Measurements from ENCODE around the gene RGS7.
"Not testable (repeated sequence)": the region's sequence is repeated elsewhere in the genome, so short reads cannot be mapped to it uniquely, and the experiment has no call there.

RGS7 gene

DNA sequence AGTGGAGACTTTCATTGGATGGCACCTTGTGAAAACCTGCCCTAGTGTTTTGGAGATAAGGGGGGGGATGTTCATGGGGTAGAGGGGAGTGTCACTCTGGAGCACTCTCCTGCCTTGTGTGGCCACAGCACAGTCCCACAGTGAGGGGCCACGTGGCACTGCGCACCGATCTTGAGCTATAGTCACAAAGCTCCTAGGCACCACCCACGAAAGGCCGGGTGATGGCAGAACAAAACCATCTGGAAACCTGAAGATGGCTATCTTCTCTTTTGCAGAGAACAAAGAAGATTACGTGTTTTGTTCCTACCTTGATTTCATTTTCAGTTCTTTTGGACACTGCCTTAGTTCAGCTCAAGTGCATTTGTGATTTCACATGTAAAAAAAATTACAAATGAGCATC, 220.6 kb downstream of the RGS7 start:
- no peak for DNase-seq (ENCODE audit: low spot score)

DNA sequence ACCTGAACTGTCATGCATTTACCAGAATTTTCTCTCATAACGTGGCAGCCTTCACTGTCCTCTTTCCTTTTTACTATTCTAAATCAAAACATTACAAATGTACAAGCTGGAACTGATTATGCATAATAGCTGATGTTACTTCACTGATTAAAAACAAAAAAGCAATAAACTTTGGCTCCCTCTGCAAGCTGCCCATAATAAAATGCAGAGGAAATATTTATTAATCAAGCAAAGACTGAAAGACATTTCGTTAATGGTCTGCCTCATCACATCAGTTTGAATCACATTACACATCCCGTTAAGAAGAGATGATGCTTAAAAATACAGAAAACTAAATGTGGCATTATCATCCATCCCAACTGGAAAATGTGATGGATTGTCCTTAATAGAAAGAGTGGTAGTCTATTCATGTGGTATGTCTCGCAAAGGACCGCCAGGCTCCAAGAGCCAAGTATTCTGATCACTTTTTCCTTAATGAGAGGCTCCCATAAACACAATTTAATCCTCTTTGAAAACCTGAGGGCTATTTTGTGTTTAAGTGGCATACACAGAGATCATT, 225.3 kb downstream of the RGS7 start:
- no peak for DNase-seq (ENCODE audit: low spot score)

DNA sequence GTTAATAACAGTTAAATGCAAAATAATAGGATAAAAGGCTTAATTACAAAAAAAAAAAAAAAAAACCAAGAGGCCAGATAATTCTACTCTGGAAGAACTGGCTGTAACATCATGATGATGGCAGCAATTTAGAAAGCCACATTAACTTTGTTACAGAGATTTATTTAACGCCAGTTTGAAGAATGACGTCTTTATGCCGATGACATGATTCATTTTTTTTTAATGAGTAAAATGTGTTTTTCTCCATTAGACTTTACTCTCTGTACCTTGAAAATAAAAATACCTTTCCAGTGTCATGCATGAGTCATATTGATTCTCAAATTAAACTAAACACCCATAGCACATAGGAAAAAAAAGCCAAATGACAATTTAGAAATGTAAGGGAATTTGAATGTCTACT, 226.1 kb downstream of the RGS7 start:
- no peak for DNase-seq (ENCODE audit: low spot score)

DNA sequence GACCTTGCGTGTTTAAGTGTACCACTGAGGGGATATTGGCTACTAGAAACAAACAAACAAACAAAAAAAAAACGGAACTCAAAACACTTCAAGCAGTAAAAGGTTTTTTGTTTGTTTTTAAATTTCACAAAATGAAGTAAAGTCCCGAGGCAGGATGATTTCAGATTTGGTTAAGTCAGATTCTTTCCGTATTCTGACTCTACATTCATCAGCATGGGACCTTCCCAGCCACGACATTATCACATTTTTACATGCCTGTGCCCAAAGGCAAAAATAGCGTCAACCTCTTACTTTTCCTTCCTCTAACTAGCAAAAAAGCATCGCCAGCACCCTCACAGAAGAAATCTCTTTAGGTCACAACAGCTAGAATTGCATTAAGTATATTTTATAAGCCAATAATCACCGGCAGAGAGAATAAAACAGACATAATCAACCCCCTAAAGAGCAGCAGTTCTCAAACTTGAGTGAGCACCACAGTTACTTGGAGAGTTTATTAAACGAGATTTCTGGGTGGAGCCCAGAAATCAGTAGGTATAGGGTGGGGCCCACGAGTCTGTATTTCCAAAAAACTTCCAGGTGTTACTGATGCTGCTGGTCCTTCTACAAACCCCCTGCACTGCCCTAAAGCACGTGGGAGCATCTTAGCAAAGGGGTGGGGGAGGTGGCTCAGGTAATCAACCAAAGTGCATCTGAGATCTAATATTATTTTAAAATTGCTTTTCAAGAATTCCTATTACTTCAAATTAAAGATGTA, 227.6 kb downstream of the RGS7 start:
- no peak for DNase-seq (ENCODE audit: low spot score)

DNA sequence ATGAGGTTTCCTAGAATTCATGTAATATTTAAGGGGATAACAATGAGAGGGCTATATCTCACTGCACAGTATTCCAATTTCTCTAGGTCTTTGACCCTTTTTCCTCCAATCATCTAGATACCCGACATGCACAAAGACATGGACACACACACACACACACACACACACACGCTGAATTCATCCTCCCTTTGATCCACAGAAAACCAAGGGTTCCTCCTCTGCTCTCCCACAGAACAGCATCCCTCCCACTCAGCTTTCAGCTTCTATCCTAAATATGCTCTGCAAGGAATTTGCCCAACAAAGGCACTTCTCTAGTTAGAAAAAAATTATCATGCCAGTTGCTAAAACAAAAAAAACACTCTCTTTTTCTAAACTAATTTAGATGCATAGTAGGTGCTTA, 231.7 kb downstream of the RGS7 start:
- DNase-seq (ENCODE audit: low spot score): no peak

DNA sequence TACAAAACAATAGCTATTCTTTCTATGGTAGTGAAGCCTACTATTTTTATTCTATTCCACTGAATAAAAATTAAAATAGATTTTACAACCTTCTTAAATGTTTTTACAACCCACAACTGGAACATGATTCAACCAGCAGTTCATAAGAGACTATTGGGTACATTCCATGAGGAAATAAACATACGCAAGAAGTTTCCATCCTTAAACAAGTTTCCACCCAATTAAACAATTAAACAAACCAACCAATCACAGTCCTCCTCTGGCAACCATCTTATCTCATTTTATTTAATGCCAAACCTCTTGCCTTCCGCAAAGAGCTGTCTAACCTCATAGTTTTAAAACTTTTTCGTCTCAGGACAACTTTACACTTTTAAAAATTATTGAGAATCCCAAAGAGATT, 239.0 kb downstream of the RGS7 start:
- DNase-seq (ENCODE audit: low spot score): no peak

DNA sequence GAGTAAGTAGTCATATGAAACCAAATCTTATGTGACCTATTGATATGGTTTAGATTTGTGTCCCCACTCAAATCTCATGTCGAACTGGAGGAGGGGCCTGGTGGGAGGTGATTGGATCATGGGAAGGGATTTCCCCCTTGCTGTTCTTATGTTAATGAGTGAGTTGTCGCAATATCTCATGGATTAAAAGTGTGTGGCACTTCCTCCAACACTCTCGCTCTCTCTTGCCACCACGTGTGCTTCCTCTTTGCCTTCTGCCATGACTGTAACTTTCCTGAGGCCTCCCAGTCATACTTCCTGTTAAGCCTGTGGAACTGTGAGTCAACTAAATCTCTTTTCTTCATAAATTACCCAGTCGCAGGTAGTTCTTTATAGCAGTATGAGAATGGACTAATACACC, 241.2 kb downstream of the RGS7 start:
- DNase-seq (ENCODE audit: low spot score): no peak

DNA sequence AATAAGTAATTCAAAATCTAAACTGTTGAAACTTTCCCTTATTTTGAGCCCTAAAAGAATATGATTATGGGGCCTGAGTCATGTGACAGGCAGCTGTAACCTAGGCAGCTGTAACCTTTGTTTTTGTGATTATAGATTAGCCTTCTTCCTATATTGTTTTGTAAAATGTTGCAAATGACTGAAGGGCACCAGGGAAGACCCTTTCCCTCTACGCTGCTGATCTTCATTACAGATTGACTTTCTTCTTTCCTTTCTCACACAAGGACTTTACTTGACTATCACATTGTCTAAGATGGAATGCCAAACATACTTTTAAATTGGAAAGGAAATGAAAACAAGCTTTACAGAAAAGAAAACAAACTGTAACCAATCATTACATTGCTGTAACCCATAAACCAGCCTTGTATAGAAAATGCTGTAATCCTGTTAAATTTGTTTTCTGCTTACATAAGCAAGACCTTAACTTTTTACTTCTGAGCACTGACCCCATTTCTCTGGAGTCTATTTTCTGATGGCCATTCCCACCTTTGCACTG, 242.2 kb downstream of the RGS7 start:
- DNase-seq (ENCODE audit: low spot score): no peak

DNA sequence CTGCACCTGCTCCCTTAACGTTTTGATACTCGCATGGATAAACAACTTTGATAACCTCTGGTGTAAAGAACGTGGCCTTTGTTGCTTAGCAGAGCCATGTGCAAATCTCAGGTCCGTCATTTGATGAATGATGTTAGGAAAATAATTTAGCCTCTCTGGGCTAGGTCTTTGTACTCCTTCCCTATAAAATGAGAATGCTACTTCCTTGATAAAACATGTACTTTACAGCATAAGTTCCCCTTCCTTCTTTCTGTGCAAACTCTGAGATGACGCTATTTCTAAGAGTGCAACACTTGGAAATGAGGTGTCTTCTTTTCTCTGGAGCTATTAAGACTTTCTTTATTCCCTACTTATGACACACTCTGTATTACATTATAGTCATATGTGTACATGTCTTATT, 243.4 kb downstream of the RGS7 start:
- DNase-seq (ENCODE audit: low spot score): no peak

DNA sequence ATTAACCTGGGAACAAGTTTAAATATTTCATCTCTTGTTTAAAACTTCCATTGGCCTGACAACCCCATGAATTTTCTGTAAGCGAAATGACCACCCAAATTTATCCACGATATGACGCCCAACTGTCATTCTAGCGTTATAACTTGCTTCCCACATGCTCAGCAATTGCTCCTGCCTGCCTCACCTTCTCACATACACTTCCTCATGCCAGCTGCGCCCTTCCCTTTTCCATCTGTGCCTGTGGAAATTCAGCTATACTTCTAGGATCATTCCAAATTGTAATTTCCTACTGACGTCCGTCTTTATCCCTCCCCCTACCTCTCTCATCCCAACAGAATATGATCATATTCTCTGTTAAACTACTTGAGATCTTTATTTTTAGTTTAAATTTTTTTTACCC, 248.0 kb downstream of the RGS7 start:
- no peak for DNase-seq (ENCODE audit: low spot score)

DNA sequence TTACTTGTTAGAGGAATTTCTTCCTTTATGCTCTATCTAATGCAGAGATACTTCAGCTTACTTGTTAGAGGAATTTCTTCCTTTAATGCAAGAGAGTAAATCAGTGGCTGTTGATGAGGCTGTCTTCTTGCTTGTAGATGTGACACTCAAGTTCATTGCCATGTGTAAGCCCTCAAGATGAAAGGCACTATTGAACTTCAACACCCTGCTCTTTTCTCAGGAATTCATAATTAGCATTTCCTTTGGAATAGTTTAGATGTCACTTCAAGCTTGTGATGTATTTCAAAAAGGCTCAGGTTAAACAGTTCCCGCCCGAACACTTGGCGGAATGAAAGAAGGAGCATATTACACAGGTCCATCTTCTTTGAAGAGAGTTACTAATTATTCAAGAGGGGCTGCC, 251.9 kb downstream of the RGS7 start:
- no peak for DNase-seq (ENCODE audit: low spot score)

DNA sequence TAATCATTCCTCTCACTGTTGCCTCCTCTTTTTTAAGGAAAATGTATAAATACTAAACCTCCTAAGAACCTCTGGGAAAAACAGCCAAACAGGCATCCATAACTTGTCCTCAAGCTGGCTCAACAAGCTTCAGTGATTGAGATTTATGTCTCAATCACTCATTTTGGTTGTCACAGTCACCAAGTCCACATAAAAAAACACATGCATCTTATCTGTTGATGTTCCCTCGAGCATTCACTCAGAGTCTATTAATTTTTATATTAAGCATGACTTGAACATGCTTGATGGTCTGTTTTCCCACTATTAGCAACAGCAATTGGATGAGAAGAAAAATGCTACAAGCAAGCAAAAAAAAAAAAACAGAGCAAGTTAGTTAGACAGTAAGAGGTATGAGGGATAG, 254.3 kb downstream of the RGS7 start:
- no peak for DNase-seq (ENCODE audit: low spot score)

DNA sequence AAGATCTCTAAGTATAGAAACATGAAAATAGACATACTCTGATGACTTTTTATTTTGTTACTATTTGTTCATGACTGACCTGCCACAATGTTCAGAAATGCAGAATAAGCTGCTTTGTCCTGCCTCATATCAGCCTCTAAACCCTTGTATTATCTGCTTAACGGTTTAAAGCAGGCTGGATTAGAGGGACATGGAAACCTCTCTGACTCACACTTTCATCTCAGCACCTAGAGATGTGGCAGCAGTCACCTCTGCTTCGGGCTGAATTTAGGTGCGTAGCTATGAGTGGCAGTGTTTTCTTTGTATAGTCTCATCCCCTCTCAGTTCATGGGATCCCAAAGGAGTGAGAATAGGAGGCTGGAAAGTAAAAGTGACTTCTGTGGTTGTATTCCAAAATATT, 255.4 kb downstream of the RGS7 start:
- DNase-seq (ENCODE audit: low spot score): no peak

DNA sequence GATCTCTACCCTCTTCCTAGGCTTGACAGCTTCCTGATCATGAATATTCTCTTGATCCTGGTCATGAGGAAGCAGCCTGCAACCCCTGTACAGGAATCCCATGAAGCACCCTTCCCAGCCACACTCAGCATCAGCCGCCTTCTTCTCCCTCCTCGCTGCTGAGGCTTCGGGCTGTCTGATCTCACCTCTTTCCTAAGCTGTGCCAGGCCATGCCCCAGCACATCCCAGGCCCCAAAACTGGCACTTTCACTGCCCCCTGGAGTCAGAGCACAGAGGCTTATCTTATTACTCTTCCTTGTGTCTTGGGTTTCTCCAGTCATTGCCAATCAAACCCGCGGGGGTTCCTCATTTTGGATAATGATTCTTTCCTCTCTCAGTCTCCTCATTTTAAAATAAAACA, 259.5 kb downstream of the RGS7 start:
- no peak for DNase-seq (ENCODE audit: low spot score)

DNA sequence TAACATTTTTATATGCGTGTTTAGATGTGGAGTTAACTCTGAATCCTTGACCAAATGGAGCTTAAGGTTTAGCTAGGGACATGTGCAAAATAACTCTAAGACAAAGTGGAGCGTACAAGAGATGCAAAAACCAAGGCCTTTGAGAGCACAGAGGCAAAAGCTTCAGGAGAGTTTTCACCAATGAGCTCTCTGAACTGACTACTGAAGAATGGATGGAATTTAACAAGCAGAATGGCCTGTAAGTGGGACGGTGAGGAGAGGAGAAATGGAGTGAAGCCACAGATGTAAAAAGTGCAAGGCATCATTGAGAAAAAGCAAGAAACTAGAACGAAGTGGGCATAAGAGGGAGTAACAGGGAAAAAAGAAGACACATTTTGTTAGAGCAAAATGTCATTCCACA, 260.0 kb downstream of the RGS7 start:
- DNase-seq (ENCODE audit: low spot score): no peak

DNA sequence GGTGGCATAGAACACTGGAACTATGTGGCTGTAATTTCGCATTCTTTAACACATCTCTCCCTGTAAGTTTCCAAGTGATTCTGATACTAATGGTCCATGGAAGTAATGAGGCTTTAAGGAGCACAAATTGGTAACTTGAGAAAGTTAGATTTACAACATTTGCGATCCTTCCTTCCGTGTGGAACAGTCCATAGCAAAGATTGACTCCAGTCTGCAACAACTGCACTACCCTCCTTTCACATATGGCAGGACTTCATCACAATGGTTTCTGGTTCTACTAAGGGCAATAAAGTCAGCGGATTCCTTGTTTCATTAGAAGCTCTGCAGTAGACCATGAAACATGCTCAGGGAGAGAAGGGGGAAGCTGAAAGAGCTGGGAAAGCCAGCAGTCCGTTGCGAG, 261.2 kb downstream of the RGS7 start:
- DNase-seq (ENCODE audit: low spot score): no peak

DNA sequence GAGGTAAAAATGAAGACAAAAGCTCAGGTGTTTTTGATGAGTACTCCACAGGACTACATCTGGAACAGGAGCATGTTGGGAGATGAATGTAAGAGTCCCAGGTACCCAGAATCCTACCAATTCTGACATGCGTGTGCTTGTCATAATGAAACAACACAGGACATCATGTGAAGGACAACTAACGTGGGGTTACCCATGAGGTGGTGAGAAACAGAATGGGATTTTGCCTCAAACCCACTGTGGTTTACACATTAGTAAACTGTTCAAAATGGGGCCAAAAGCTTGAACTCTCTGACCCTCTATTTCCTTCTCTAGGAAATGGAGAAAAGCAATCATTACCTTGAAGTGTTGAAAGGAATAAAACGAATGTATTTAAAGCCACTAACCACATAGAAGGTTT, 266.2 kb downstream of the RGS7 start:
- no peak for DNase-seq (ENCODE audit: low spot score)

DNA sequence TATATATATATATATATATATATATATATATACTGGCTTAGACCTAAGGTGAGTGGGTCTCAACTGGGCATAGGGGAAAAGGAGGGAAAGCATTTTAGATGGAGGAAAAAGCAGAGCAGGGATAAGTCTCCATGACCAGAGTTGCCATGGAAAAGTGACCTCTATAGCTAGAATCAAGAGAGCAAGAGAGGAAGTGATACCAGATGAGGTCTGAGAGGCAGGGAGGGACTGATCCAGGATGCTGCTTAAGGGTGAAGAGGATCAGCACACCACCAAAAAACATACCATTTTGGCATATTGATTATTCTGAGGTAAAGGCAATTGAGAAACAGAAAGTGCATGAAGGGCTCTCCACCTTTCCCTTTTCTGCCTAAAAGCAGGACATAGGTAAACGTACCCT, 267.9 kb downstream of the RGS7 start:
- DNase-seq (ENCODE audit: low spot score): not testable (repeated sequence)

DNA sequence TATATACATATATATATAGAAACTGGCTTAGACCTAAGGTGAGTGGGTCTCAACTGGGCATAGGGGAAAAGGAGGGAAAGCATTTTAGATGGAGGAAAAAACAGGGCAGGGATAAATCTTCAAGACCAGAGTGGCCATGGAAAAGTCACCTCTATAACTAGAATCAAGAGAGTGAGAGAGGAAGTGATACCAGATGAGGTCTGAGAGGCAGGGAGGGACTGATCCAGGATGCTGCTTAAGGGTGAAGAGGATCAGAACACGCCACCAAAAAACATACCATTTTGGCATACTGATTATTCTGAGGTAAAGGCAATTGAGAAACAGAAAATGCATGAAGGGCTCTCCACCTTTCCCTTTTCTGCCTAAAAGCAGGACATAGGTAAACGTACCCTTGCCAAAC, 268.9 kb downstream of the RGS7 start:
- DNase-seq (ENCODE audit: low spot score): not testable (repeated sequence)

DNA sequence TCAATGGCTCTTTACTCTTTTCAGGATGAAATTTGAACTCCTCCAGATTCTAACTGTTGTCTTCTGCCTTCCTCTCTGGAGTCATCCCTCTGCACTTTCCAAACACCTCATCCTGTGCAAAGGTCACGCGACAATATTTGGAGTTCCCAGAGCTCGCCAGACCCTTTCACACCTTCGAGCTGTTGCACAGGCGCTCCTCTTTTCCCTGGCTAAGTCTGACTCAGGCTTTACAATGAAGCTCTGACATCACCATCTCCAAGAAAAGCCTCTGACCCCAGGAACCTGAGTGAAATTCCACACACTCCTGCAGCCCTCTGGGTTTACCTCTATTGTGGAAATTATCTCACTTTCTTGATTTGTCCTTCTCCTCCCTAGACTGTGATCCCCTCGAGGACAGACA, 270.3 kb downstream of the RGS7 start:
- no peak for DNase-seq (ENCODE audit: low spot score)

DNA sequence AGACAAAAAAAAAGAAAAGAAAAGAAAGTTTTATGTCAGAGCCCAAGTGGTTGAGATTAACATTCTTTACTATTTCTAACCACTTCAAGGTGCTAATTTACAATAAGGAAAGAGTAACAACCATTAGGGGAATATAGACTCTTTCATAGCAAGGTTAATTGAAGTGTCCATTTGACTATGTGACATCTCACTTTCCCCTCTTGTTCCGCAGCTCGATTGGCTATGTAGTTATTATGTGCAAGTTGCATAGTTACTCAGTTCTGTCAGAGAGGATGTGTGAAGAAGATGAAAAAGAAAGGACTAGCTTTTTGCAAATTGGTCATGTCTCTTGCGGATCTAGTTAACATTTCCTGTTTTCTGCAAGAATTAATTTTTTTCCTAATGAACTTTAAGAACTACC, 273.7 kb downstream of the RGS7 start:
- DNase-seq (ENCODE audit: low spot score): no peak

DNA sequence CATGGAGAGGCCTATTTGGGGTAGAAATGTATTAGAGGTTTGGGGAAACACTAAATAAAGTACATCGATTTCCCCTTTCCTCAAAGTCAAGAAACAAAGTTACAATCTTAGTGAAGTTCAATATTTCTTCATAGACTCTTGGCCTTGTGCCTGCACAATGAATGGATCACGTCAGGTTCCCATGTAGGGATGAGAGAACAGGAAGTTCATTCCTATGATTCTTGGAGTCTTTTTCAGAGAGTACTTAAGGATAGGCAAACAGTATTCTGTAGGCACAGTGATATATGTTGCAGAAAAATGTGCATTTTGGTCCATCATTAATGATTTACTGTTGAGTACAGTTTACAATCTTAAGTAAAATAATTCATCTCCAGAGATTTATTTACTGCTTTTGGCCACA, 275.5 kb downstream of the RGS7 start:
- DNase-seq (ENCODE audit: low spot score): no peak

DNA sequence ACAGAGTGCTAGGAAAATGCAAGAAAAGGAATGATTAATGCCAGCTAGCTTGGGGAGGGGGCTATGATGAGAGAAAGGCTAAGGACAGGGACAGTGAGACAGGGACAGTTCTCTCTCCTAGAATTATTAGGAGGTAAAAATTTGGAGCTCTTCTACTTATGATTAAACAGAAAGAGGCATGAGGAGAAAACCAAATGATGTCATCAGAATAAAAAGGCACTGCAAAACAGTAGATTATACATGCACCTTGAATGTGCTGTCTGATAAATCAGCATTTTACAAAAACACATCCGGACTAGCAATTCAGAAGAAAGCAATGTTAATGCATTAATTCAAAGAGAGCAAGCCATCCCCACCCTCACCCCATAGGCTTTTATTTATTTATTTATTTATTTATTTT, 277.5 kb downstream of the RGS7 start:
- DNase-seq (ENCODE audit: low spot score): no peak

DNA sequence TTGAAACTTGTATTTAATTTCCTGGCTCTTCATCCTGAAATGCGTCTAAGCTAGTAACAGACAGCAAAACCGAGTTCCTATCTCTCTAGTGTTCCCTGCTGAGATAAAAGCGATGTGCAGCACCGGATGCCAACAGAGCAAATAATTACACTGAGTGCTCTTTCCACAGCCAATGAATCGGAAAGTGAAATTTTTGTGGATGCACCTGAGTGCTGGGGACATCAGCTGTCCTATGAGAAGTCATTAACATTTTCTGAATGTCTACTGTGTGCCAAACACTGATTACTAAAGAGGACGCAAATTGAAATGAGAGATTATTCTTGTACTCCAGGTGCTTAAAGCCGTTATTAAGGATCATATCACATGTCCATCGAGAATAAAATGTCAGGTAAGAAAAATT, 278.0 kb downstream of the RGS7 start:
- no peak for DNase-seq (ENCODE audit: low spot score)
